ENCODE measurements around the gene UBE2B. TPM values are rescaled to one million over a fixed set of nuclear protein-coding genes. Genes with fewer than 3 reads are reported as not detected.
A peak's percentile ranks its signal among the peaks of the same experiment; 100 is the strongest.

UBE2B gene
- total RNA-seq, 6 experiments from 2014 or later, result 85.0 to 105 (median 95.6) TPM

DNA sequence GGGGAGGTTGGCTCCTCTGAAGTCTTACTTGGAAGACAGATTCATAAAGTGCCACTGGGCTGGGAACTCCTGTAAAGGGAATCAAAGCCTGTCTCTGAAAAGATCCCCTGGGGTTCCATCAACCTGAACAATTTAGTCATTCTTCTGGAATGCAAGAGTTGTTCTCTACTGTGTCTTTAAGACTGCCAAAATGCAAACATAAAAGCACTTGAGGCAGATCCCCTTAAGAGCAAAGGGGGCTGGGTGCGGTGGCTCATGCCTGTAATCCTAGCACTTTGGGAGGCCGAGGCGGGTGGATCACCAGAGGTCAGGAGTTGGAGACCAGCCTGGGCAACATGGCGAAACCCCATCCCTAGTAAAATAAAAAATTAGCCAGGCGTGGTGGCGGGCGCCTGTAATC is 23.6 kb downstream of the UBE2B start:
- no peaks in the 10 kb centered on the region for H3K9me3 Mint-ChIP-seq
- TF ChIP-seq, protein P1, sequence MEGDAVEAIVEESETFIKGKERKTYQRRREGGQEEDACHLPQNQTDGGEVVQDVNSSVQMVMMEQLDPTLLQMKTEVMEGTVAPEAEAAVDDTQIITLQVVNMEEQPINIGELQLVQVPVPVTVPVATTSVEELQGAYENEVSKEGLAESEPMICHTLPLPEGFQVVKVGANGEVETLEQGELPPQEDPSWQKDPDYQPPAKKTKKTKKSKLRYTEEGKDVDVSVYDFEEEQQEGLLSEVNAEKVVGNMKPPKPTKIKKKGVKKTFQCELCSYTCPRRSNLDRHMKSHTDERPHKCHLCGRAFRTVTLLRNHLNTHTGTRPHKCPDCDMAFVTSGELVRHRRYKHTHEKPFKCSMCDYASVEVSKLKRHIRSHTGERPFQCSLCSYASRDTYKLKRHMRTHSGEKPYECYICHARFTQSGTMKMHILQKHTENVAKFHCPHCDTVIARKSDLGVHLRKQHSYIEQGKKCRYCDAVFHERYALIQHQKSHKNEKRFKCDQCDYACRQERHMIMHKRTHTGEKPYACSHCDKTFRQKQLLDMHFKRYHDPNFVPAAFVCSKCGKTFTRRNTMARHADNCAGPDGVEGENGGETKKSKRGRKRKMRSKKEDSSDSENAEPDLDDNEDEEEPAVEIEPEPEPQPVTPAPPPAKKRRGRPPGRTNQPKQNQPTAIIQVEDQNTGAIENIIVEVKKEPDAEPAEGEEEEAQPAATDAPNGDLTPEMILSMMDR (IDR thresholded peaks at IDR 0.05), result no peak
- H3K27ac Mint-ChIP-seq, result peak overlapping the region; percentile 31; the same call in 1 of the 2 replicates
- peaks cover 38% of the 10 kb centered on the region for H3K4me1 Mint-ChIP-seq (ENCODE audit: low read depth)
- no peak for DNase-seq
- peaks cover 41% of the 10 kb centered on the region for H3K36me3 Mint-ChIP-seq (ENCODE audit: low read depth)
- no peak overlapping the region for H3K4me3 Mint-ChIP-seq
- no peaks in the 10 kb centered on the region for H3K27me3 Mint-ChIP-seq (ENCODE audit: insufficient read depth)

DNA sequence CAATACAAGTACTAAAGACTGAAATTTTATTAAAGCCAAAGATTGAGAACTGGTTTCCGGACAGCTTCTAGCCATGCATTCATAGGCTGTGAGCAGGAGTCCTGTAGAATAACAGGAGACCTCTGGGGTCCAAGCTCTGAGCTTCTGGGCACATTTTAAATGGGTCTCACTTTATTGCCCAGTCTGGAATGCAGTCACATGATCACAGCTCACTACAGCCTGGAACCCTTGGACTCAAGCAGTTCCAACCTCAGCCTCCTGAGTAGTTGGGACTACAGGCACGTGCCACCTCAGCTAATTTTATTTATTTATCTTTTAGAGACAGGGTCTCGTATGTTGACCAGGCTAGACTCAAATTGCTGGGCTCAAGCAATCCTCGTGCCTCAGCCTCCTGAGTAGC is 24.9 kb downstream of the UBE2B start:
- DNase-seq, result no peak
- TF ChIP-seq, protein P1 (IDR thresholded peaks at IDR 0.05), result no peak
- H3K4me1 Mint-ChIP-seq (ENCODE audit: low read depth), result peaks cover 34% of the 10 kb centered on the region
- H3K9me3 Mint-ChIP-seq, result no peaks in the 10 kb centered on the region
- H3K27ac Mint-ChIP-seq, result no peak overlapping the region
- H3K36me3 Mint-ChIP-seq (ENCODE audit: low read depth), result peaks cover 38% of the 10 kb centered on the region
- no peak overlapping the region for H3K4me3 Mint-ChIP-seq
- no peaks in the 10 kb centered on the region for H3K27me3 Mint-ChIP-seq (ENCODE audit: insufficient read depth)

DNA sequence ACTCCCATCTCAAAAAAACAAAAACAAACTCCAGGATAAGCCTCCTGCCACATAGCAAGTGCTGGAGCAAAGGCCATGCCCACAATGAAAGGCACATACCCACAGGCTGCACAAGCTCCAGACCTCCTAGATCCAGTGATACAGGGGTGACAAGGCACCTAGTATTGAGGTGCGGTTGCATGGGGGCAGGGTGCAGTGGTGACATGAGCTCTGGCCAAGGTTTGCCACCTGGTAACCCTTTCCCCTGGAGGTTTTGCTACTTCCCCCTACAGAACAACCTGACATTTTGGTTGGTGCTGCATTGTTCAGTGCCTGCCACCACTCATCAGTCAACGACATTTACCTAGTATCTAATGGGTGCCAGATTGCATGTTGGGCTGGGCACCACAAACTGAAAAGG is 25.8 kb downstream of the UBE2B start:
- no peaks in the 10 kb centered on the region for H3K27me3 Mint-ChIP-seq (ENCODE audit: insufficient read depth)
- 0 out of 2 replicates have a peak overlapping the region, but pooled peaks have one; percentile 9 for H3K27ac Mint-ChIP-seq
- H3K9me3 Mint-ChIP-seq, result no peaks in the 10 kb centered on the region
- no peak for DNase-seq
- H3K36me3 Mint-ChIP-seq (ENCODE audit: low read depth), result peaks cover 41% of the 10 kb centered on the region
- TF ChIP-seq, protein P1 (IDR thresholded peaks at IDR 0.05), result no peak
- peaks cover 24% of the 10 kb centered on the region for H3K4me1 Mint-ChIP-seq (ENCODE audit: low read depth)
- H3K4me3 Mint-ChIP-seq, result no peak overlapping the region

DNA sequence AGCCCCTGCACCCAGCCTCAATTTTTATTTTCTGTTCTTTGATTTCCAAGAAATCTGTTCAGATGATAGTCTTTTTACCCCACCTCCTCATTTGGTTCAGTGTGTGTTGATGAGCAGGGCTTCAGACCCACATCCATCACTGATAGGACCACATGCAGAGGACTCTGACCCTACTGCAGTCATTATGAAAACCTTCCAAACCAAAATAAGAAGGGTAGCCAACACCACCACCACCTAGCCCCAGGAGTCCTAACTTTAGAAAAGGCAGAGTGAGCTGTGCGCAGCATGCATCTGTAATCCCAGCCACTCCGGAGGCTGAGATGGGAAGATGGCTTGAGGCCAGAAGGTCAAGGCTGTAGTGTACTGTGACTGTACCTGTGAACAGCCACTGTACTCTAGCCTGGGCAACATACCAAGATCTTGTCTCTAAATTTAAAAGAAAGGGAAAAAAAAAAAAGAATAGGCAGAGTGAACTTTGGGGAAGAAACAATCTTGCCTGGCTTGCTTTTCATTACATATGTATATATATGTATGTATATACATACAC is 27.3 kb downstream of the UBE2B start:
- no peak for DNase-seq
- H3K27ac Mint-ChIP-seq, result no peak overlapping the region
- peaks cover 17% of the 10 kb centered on the region for H3K4me1 Mint-ChIP-seq (ENCODE audit: low read depth)
- peaks cover 36% of the 10 kb centered on the region for H3K36me3 Mint-ChIP-seq (ENCODE audit: low read depth)
- no peaks in the 10 kb centered on the region for H3K9me3 Mint-ChIP-seq
- H3K4me3 Mint-ChIP-seq, result no peak overlapping the region
- TF ChIP-seq, protein P1 (IDR thresholded peaks at IDR 0.05), result no peak
- H3K27me3 Mint-ChIP-seq (ENCODE audit: insufficient read depth), result no peaks in the 10 kb centered on the region

DNA sequence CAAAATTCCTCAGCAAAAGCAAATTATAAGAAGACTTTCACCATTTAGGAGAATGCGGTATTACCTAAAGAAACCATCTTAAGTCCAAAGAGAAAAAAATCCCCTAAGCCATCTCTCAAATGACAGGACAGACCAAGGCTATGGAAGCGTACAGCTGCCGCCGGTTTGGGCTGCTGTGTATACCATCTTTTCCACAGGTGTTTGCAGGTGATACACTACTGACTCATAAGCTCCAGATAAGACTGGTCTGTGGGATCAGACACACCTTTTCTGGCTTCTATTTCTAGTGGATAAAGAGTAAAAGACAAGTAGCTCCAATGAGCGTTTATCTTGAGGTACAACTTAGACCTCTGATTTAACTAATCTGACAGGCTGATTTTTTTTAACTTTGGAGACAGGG is 32.6 kb downstream of the UBE2B start:
- Mint-ChIP-seq H3K9me3 (no peaks in the 10 kb centered on the region), H3K4me3 (no peak overlapping the region), H3K36me3 (ENCODE audit: low read depth) (peaks cover 17% of the 10 kb centered on the region), H3K27ac (no peak overlapping the region), H3K4me1 (ENCODE audit: low read depth) (peaks cover 15% of the 10 kb centered on the region), H3K27me3 (ENCODE audit: insufficient read depth) (no peaks in the 10 kb centered on the region; the same call in 1 of the 2 replicates)
- TF ChIP-seq, protein P1 (IDR thresholded peaks at IDR 0.05), result no peak
- no peak for DNase-seq

Data from HFFc6 (cell line).